GM19324 (cell line): ENCODE measurements around the gene MPP2.
A peak's percentile ranks its signal among the peaks of the same experiment; 100 is the strongest.
"Not testable (repeated sequence)": the region's sequence is repeated elsewhere in the genome, so short reads cannot be mapped to it uniquely, and the experiment has no call there.

ENCODE experiments used
- ATAC-seq: cut with Tn5 transposase; IDR thresholded peaks from one replicate; pipeline ENCODE4 v1.9.1; 2021; ENCODE audit warnings: mild to moderate bottlenecking, moderate library complexity; ENCODE audit not compliant: unreplicated experiment, low FRiP score

Gene MPP2

GRCh38 chr17:43905985-43906852 is 1.1 kb downstream of the MPP2 start:
- ATAC-seq: no peak

- no peak for ATAC-seq
Observed at GRCh38 chr17:43905400-43905984, 1.8 kb downstream of the MPP2 start.

GRCh38 chr17:43901861-43902589 is 5.3 kb downstream of the MPP2 start:
- ATAC-seq: no peak

- ATAC-seq: no peak
Observed at GRCh38 chr17:43900858-43901754, 6.2 kb downstream of the MPP2 start.

- peak; percentile 78 for ATAC-seq
Observed at GRCh38 chr17:43900183-43900857, 7.0 kb downstream of the MPP2 start.

GRCh38 chr17:43898446-43898845 is 8.9 kb downstream of the MPP2 start:
- no peak for ATAC-seq

- no peak for ATAC-seq
Observed at GRCh38 chr17:43897831-43898230, 9.5 kb downstream of the MPP2 start.

GRCh38 chr17:43894494-43894893 is 12.8 kb downstream of the MPP2 start:
- not testable (repeated sequence) for ATAC-seq

- ATAC-seq: no peak
Observed at GRCh38 chr17:43892647-43892952, 14.7 kb downstream of the MPP2 start.

GRCh38 chr17:43891851-43892646 is 15.3 kb downstream of the MPP2 start:
- ATAC-seq: no peak

GRCh38 chr17:43890240-43890639 is 17.1 kb downstream of the MPP2 start:
- no peak for ATAC-seq

- ATAC-seq: no peak
Observed at GRCh38 chr17:43888548-43888947, 18.8 kb downstream of the MPP2 start.

GRCh38 chr17:43882761-43883415 is 24.4 kb downstream of the MPP2 start:
- no peak for ATAC-seq

- no peak for ATAC-seq
Observed at GRCh38 chr17:43881758-43882505, 25.4 kb downstream of the MPP2 start.

GRCh38 chr17:43881181-43881580 is 26.2 kb downstream of the MPP2 start:
- no peak for ATAC-seq

GRCh38 chr17:43880420-43880991 is 26.8 kb downstream of the MPP2 start:
- no peak for ATAC-seq

- ATAC-seq: no peak
Observed at GRCh38 chr17:43879723-43880419, 27.5 kb downstream of the MPP2 start.
